B cell (primary cell): Measurements from ENCODE around the gene ATP6V1F. TPM values are rescaled to one million over a fixed set of nuclear protein-coding genes. Genes with fewer than 3 reads are reported as not detected.

Source experiments
- ATAC-seq: fragments of 200-7000 bp; cut with Tn5 transposase; one replicate; pipeline ENCODE4 v1.10.0; 2021; ENCODE audit warnings: low read depth, mild to moderate bottlenecking, moderate number of reproducible peaks, moderate library complexity
- CTCF ChIA-PET: fragments of 350-600 bp; sonication (Branson Sonifier 250); formaldehyde crosslinking; loops from one replicate; lab custom pipeline; 2021; ENCODE audit warnings: antibody characterized with exemption, inconsistent platforms; lab: Charles Lee
- POLR2A ChIA-PET: fragments of 350-600 bp; sonication (Branson Sonifier 250); formaldehyde crosslinking; loops from one replicate; lab custom pipeline; 2021; ENCODE audit warnings: antibody characterized with exemption; lab: Charles Lee
- DNase-seq: peaks from one replicate; pipeline ENCODE4 v3.0.0; 2013
- H2AFZ ChIP-seq: 2 replicates; pipeline ENCODE4 v1.6.1; 2012; ENCODE audit warnings: mild to moderate bottlenecking, low read depth, low read length; ENCODE audit not compliant: insufficient read depth, poor library complexity, severe bottlenecking
- H3K27ac ChIP-seq, 2 donors: 1 replicate in 1 of 2; 2 replicates in 1 of 2; pipeline ENCODE4 v1.5.1; 2012 to 2013; ENCODE audit warnings: low read length in 2 of 2, mild to moderate bottlenecking in 2 of 2, moderate library complexity in 1 of 2
- H3K27me3 ChIP-seq, 4 experiments: fragments of 200-600 bp in 1 of 4; sonication (generic) in 1 of 4; replicated peaks in 1 of 4; 1 replicate in 2 of 4; 2 replicates in 2 of 4; pipeline versions ENCODE4 v1.6.1 to v1.7.0; 2013 to 2016; ENCODE audit warnings: low read length in 3 of 4, mild to moderate bottlenecking in 2 of 4, mixed read lengths in 1 of 4, moderate library complexity in 1 of 4; ENCODE audit not compliant: insufficient read depth in 4 of 4, control insufficient read depth in 3 of 4; ENCODE audit errors: control extremely low read depth in 1 of 4
- H3K36me3 ChIP-seq, 2 experiments: replicated peaks in 1 of 2; 1 replicate in 1 of 2; 2 replicates in 1 of 2; pipeline versions ENCODE4 v1.6.1 to v1.7.1; 2013; ENCODE audit warnings: low read length in 1 of 2; ENCODE audit not compliant: insufficient read depth in 2 of 2, control insufficient read depth in 1 of 2; ENCODE audit errors: control extremely low read depth in 1 of 2, extremely low read depth in 1 of 2
- H3K4me1 ChIP-seq, 2 donors: fragments of 200-600 bp in 1 of 2; sonication (generic) in 1 of 2; 1 replicate in 1 of 2; 2 replicates in 1 of 2; pipeline versions ENCODE4 v1.5.1 to v1.6.1; 2013 to 2017; ENCODE audit warnings: low read length in 2 of 2; ENCODE audit not compliant: control insufficient read depth in 2 of 2, insufficient read depth in 2 of 2
- H3K4me2 ChIP-seq: replicated peaks from 2 replicates; pipeline ENCODE3; 2012; ENCODE audit warnings: mild to moderate bottlenecking, low read depth, low read length; ENCODE audit not compliant: poor library complexity, severe bottlenecking
- H3K4me3 ChIP-seq, 5 experiments: fragments of 200-600 bp in 1 of 5; sonication (generic) in 1 of 5; 1 replicate in 3 of 5; 2 replicates in 2 of 5; pipeline versions ENCODE4 v1.5.1 to v1.7.0; 2011 to 2016; ENCODE audit warnings: low read length in 4 of 5, mild to moderate bottlenecking in 4 of 5, low read depth in 2 of 5, control low read depth in 1 of 5, moderate library complexity in 1 of 5; ENCODE audit not compliant: insufficient read depth in 1 of 5; ENCODE audit errors: control extremely low read depth in 1 of 5, extremely low read depth in 1 of 5
- H3K79me2 ChIP-seq: fragments of 200-600 bp; sonication (generic); one replicate; pipeline ENCODE4 v1.6.0; 2016; ENCODE audit warnings: low read length; ENCODE audit not compliant: control insufficient read depth, insufficient read depth
- H3K9ac ChIP-seq: fragments of 200-600 bp; sonication (generic); 2 replicates; pipeline ENCODE4 v1.6.1; 2017; ENCODE audit warnings: mild to moderate bottlenecking, low read length, moderate library complexity
- H3K9me3 ChIP-seq, 3 donors: one replicate each; pipeline versions ENCODE4 v1.6.1 to v1.7.1; 2013; ENCODE audit warnings: low read length in 2 of 3; ENCODE audit not compliant: control insufficient read depth in 2 of 3, insufficient read depth in 1 of 3; ENCODE audit errors: control extremely low read depth in 1 of 3
- H4K20me1 ChIP-seq: 2 replicates; pipeline ENCODE4 v1.6.0; 2012; ENCODE audit warnings: mild to moderate bottlenecking, low read length; ENCODE audit not compliant: insufficient read depth, control insufficient read depth, poor library complexity, severe bottlenecking
- H3K27ac Mint-ChIP-seq: one replicate; pipeline ENCODE4 v1.8.0; 2021; ENCODE audit warnings: mixed read lengths
- H3K27me3 Mint-ChIP-seq: one replicate; pipeline ENCODE4 v1.8.0; 2021; ENCODE audit warnings: mixed read lengths
- H3K4me1 Mint-ChIP-seq: one replicate; pipeline ENCODE4 v1.8.0; 2021; ENCODE audit warnings: mixed read lengths
- H3K4me3 Mint-ChIP-seq: one replicate; pipeline ENCODE4 v1.8.0; 2021; ENCODE audit warnings: mixed read lengths
- H3K9me3 Mint-ChIP-seq: one replicate; pipeline ENCODE4 v1.8.0; 2022; ENCODE audit warnings: mixed read lengths; ENCODE audit not compliant: insufficient read depth
- EZH2 ChIP-seq: IDR thresholded peaks from 2 replicates; pipeline ENCODE4 v1.6.1; 2012; ENCODE audit warnings: borderline replicate concordance, low read depth, mild to moderate bottlenecking, moderate library complexity, low read length; ENCODE audit not compliant: insufficient read depth, poor library complexity, severe bottlenecking
- WGBS: methylation state at CpG from one replicate; pipeline ENCODE4 v1.1.5; 2013; ENCODE audit warnings: missing lambda C conversion rate; ENCODE audit not compliant: insufficient coverage; 5-methylcytosine and 5-hydroxymethylcytosine counted together
- intact Hi-C: fragments of 100-400 bp; cut with micrococcal nuclease; formaldehyde crosslinking; loops from one replicate; pipeline ENCODE4 v1.10.0; 2022
- polyA plus RNA-seq: library from polyadenylated mRNA; depleted of rRNA; stranded (reverse); fragments of >200 nt; gene quantifications from 2 replicates; pipeline ENCODE4 v1.2.3, GENCODE V29; 2012
- total RNA-seq, 2 donors: library from RNA; stranded (reverse); fragments of 120-200 nt in 1 of 2; gene quantifications; 1 replicate in 1 of 2; 2 replicates in 1 of 2; pipeline versions ENCODE4 v1.2.3 to v1.2.4, GENCODE V29; 2013 to 2022
- TF ChIP-seq, protein P1 (sequence below): fragments of 200-600 bp; IDR thresholded peaks from one replicate; pipeline ENCODE4 v1.8.0; 2022; ENCODE audit warnings: antibody characterized with exemption, mild to moderate bottlenecking

Gene ATP6V1F
- total and polyA plus RNA-seq, 2 donors (not counting 1 experiment from before 2014, with no cell fraction given), result 81.7 to 198 TPM

DNA sequence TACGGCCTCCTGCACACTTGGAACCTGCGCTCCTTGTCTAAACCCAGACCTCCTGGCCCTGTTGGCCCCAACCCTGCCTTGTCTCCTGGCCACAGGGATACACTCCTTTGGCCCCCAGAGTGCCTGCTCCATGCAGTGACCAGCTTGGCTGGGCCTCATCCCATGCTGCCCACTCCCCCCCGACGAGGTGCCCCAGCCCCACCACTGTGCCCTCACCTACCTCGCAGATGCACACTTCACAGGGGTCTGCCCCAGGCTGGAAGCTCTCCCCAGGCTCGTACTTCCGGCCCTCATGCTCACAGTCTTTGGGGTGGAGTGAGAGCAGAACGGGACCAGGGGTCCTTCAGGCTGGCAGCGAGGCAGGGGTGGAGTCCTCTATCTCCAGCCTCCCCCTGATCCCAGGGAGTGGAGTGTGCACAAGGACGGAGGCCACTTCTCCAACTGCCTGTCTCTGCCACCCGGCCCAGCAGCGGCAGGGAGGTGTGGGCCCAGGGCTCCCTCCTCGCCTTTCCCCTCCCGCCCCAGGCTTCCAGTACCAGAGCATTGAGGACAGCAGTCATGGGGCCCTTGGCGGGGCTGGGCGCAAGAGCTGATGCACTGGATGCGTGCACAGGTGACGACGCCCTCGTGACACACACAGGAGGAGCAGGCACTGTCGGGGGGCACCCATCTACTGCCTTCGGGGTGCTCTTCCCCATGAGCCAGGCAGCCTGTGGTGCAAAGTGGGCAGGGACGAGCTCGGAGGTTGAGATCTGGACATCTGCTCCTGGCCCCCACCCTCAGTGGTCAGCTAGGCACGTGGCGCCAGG, 22.1 kb downstream of the ATP6V1F start:
- Mint-ChIP-seq H3K4me1 (peaks cover 3% of the 10 kb centered on the region), H3K27me3 (peaks cover 9% of the 10 kb centered on the region), H3K9me3 (no peaks in the 10 kb centered on the region), H3K27ac (peak overlapping the region; percentile 20), H3K4me3 (peak overlapping the region; percentile 44)
- DNase-seq, result no peak
- Histone ChIP-seq H3K36me3 (no peaks in the 10 kb centered on the region), H3K79me2 (no peaks in the 10 kb centered on the region), H3K27ac (no peak overlapping the region), H4K20me1 (no peaks in the 10 kb centered on the region), H3K4me2 (no peak overlapping the region), H3K9ac (no peak overlapping the region), H3K9me3 (no peaks in the 10 kb centered on the region), H3K27me3 (peaks cover 0 to 23% (median 3%) of the 10 kb centered on the region in 4 experiments), H3K4me1 (peaks cover 0 to 6% of the 10 kb centered on the region in 2 donors), H3K4me3 (no peak overlapping the region), H2AFZ (peak overlapping the region; percentile 61)
- ATAC-seq, result no peak
- POLR2A ChIA-PET, result no interaction called here
- TF ChIP-seq, protein P1, sequence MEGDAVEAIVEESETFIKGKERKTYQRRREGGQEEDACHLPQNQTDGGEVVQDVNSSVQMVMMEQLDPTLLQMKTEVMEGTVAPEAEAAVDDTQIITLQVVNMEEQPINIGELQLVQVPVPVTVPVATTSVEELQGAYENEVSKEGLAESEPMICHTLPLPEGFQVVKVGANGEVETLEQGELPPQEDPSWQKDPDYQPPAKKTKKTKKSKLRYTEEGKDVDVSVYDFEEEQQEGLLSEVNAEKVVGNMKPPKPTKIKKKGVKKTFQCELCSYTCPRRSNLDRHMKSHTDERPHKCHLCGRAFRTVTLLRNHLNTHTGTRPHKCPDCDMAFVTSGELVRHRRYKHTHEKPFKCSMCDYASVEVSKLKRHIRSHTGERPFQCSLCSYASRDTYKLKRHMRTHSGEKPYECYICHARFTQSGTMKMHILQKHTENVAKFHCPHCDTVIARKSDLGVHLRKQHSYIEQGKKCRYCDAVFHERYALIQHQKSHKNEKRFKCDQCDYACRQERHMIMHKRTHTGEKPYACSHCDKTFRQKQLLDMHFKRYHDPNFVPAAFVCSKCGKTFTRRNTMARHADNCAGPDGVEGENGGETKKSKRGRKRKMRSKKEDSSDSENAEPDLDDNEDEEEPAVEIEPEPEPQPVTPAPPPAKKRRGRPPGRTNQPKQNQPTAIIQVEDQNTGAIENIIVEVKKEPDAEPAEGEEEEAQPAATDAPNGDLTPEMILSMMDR, result no peak
- no peak for TF ChIP-seq EZH2
- 96% methylated on average over 24 of the region's 26 CpGs for WGBS
- intact Hi-C loops, result no loop called here
- CTCF ChIA-PET, result interaction anchor here (0.7 to 2.6 kb wide), 13 partner anchors 10 to 466 kb away, joined by 3 to 21 read pairs (median 12); partner anchors contain the start of genes ATP6V1F, IRF5 and METTL2B
